Measurements from ENCODE around the gene L1CAM. TPM values are rescaled to one million over a fixed set of nuclear protein-coding genes. Genes with fewer than 3 reads are reported as not detected.

L1CAM gene
- total RNA-seq, 4 donors from 2014 or later = 3.0 to 12.9 (median 8.4) TPM

DNA sequence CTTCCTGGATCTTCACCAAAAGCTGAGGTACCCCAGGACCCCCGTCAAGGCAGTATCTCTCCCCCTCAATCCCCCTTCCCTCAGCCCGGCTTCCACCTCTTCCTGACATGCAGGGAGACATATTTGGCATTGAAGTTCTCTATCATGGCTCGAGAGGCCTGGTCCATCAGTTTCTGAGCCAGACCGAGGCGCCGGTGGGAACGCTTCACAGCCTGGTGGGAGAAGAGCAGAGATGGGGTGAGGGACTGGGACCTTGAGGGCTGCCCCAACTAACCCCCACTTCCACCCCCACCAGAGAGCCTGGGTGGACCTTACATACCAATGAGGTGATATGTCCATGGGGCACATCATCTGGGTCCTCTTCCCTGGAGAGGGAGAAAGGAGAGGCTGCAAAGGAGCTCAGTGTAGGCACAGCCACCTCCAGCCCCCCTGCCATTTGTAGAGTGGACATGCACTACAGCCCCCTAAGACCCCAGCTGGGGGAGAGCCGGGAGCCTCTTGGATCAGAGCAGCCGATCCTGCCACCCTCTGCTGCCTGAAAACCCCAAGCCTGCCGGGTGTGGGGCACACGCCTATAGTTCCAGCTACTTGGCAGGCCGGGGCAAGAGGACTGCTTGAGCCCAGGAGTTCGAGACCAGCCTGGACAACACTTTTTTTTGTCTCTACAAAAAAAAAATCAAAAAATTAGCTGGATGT, 46.4 kb upstream of the L1CAM start:
- H3K4me3 ChIP-seq (ENCODE audit: low read depth, poor library complexity, severe bottlenecking) = no peak overlapping the region
- 84 to 96% methylated on average over 13 of the region's 13 CpGs for WGBS, 2 donors
- intact Hi-C loops (cut with DNase I; ENCODE audit: low total_unique reads) = no loop called here
- TF ChIP-seq, protein P1, sequence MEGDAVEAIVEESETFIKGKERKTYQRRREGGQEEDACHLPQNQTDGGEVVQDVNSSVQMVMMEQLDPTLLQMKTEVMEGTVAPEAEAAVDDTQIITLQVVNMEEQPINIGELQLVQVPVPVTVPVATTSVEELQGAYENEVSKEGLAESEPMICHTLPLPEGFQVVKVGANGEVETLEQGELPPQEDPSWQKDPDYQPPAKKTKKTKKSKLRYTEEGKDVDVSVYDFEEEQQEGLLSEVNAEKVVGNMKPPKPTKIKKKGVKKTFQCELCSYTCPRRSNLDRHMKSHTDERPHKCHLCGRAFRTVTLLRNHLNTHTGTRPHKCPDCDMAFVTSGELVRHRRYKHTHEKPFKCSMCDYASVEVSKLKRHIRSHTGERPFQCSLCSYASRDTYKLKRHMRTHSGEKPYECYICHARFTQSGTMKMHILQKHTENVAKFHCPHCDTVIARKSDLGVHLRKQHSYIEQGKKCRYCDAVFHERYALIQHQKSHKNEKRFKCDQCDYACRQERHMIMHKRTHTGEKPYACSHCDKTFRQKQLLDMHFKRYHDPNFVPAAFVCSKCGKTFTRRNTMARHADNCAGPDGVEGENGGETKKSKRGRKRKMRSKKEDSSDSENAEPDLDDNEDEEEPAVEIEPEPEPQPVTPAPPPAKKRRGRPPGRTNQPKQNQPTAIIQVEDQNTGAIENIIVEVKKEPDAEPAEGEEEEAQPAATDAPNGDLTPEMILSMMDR (IDR thresholded peaks at IDR 0.05) = no peak
- TF ChIP-seq POLR2A (IDR thresholded peaks at IDR 0.05) = no peak
- DNase-seq (ENCODE audit: low spot score in 2 of 2) = no peak

DNA sequence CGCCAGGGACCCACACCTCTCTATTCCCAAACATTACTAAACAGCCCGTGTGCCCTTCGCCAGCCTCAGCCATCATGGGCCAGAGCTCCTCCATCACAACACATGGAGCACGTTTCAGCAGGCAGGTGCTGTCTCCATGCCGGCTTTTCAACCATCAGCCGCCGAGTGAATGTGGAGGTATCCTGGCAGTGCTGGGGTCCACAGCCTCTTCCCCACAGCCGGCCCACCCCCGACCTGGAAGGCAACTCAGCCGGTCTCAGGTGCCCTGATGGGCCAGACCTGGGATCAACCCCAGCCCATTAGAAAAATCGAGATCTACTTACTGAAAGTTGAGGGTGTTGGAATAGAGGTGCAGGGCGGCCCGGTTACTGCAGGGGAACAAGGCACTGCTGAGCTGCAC, 45.8 kb upstream of the L1CAM start:
- 92 to 96% methylated on average over 13 of the region's 13 CpGs for WGBS, 2 donors
- no peak for DNase-seq (ENCODE audit: low spot score in 2 of 2)
- H3K4me3 ChIP-seq (ENCODE audit: low read depth, poor library complexity, severe bottlenecking) = no peak overlapping the region
- intact Hi-C loops (cut with DNase I; ENCODE audit: low total_unique reads) = no loop called here
- no peak for TF ChIP-seq POLR2A (IDR thresholded peaks at IDR 0.05)
- TF ChIP-seq, protein P1 (IDR thresholded peaks at IDR 0.05) = no peak

DNA sequence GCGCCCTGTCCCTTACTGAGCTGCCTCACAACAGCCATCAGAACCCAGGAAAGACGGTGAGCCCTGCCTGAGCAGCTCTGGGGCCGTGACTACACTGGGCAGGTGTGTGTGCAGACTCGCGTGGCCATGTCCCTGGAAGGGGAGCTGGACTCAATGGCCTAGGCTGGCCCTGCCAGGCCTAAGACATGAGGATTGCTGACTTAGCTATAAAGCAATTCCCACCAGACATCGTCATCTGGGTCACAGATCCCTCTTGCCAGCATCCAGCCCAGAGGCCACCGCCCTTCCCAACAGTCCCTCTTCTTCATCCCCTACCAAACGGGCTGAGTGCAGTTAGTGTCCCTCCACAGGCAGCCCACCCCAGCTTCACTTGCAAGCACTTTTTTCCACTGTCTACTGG, 45.2 kb upstream of the L1CAM start:
- no peak overlapping the region for H3K4me3 ChIP-seq (ENCODE audit: low read depth, poor library complexity, severe bottlenecking)
- TF ChIP-seq POLR2A (IDR thresholded peaks at IDR 0.05) = no peak
- TF ChIP-seq, protein P1 (IDR thresholded peaks at IDR 0.05) = no peak
- DNase-seq (ENCODE audit: low spot score in 2 of 2) = no peak
- intact Hi-C loops (cut with DNase I; ENCODE audit: low total_unique reads) = no loop called here
- 70 to 88% methylated on average over 5 to 8 of the region's 8 CpGs for WGBS, 2 donors

DNA sequence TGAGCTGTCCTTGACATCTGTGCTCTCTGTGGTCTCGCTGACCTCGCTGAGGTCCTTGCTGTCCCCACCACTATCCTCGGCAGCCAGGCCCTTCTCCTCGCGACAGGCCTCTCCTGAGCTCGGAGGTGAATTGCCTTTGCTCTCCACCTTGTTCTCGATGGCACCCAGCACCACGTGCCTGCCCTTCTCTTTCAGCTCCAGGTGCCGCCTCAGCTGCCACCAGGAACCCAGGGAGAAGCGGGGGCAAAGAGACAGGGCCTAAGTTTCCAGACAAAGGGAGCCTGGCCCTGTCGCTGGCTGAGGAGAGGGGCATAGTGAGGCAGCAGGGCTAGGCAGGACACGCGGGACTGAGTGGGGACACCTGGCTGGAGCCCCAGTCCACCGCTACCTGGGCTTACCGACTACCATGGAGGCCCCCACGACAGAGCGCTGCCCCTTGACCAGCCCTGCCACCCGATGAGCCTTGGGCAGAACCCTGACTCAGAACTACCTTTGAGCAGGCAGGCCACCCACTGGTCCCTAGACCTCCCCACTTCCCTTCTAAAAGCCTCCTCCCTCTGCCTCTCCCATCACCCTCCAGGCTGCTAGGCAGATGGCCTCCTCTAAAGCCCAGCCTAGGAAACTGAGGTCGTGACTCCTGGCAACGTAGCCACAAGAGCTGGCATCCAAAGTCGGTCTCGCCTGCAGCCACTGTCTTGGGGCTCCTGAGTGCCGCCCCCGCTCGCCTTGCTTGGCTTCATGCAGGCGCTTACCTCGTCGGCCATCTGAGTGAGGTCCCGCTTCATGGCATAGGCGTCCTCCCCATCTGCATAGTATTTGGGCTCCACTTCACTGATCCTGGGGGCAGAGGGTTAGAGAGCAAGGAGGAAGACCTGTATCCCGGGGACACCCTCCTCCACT, 44.3 kb upstream of the L1CAM start:
- TF ChIP-seq, protein P1 (IDR thresholded peaks at IDR 0.05) = no peak
- WGBS, 2 donors = 87 to 88% methylated on average over 19 to 31 of the region's 31 CpGs

DNA sequence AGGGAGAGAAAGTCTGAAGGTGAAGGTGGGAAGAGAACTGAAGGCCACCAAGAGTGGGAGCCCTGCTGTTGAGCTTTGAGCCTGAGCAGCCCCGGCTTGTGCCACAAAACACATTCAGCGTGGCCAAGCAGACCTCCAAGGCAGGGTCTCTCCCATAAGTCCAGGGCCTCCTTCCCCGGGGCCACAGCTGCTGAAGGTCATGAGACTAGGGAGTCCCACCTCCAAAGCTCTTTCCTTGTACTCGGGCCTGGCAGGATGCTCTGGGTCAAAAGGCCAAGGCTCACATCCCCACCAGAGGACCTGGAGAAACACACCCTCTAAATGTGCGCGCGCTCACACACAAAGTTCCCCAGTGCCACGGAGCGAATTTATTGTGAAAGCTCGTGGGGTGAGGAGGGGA, 43.6 kb upstream of the L1CAM start:
- intact Hi-C loops (cut with DNase I; ENCODE audit: low total_unique reads) = no loop called here

More for the DNA sequence above, 44.3 kb upstream of the L1CAM start:
- intact Hi-C loops (cut with DNase I; ENCODE audit: low total_unique reads) = no loop called here
- H3K4me3 ChIP-seq (ENCODE audit: low read depth, poor library complexity, severe bottlenecking) = no peak overlapping the region
- no peak for DNase-seq (ENCODE audit: low spot score in 2 of 2)

More for the DNA sequence above, 43.6 kb upstream of the L1CAM start:
- DNase-seq (ENCODE audit: low spot score in 2 of 2) = no peak
- WGBS, 2 donors = 90% methylated on average over 6 to 10 of the region's 10 CpGs
- TF ChIP-seq, protein P1 (IDR thresholded peaks at IDR 0.05) = no peak
- no peak for TF ChIP-seq POLR2A (IDR thresholded peaks at IDR 0.05)
- H3K4me3 ChIP-seq (ENCODE audit: low read depth, poor library complexity, severe bottlenecking) = no peak overlapping the region

Data from lower leg skin (tissue), 4 donors.